K562 (cell line): ENCODE data around the gene RNF144A. TPM values are rescaled to one million over a fixed set of nuclear protein-coding genes. Genes with fewer than 3 reads are reported as not detected.

Experiments used
- ATAC-seq: fragments of 200-7000 bp; cut with Tn5 transposase; 3 replicates; pipeline ENCODE4 v1.9.1; 2020; ENCODE audit warnings: moderate library complexity
- BruUV-seq: library from RNA; stranded (reverse); fragments of 400-500 nt; replicated peaks from 2 replicates; lab custom pipeline; 2021; lab: Mats Ljungman, UMichigan
- CTCF ChIA-PET: fragments of 300-600 bp; formaldehyde crosslinking; extraction: SDS; loops from one replicate; lab custom pipeline; 2021; ENCODE audit warnings: low intra/inter-chr PET ratio; lab: Yijun Ruan, JAX
- POLR2A ChIA-PET: fragments of 300-600, 350-650 bp; sonication (Branson Sonifier 250); formaldehyde crosslinking; extraction: SDS; loops from one replicate; lab custom pipeline; 2021; ENCODE audit warnings: antibody characterized with exemption, inconsistent platforms; lab: Yijun Ruan, JAX
- DNase-seq, 4 experiments: peaks; one replicate each; pipeline versions ENCODE4 v3.0.0 to v3.0.0-alpha.2; 2011 to 2018; ENCODE audit warnings: low spot score in 3 of 4, mixed read lengths in 3 of 4; ENCODE audit errors: extremely low read depth in 1 of 4
- FAIRE-seq: peaks from 2 replicates; lab custom pipeline; 2011; peaks lifted over from hg19 to GRCh38; lab: Jason Lieb, UNC
- H2AFZ ChIP-seq: 2 replicates; pipeline ENCODE4 v1.6.0; 2011; ENCODE audit warnings: low read depth, low read length, control low read depth, inconsistent platforms
- H3K27ac ChIP-seq: fragments of 200-600 bp; 3 replicates; pipeline ENCODE4 v1.8.0; 2011; ENCODE audit warnings: low read depth, mild to moderate bottlenecking, control low read depth, inconsistent platforms, low read length, moderate library complexity, mixed read lengths; ENCODE audit errors: extremely low read depth
- H3K27me3 ChIP-seq, 2 experiments: fragments of 300-600 bp in 1 of 2; 2 replicates in 1 of 2; 3 replicates in 1 of 2; pipeline versions ENCODE4 v1.6.0 to v1.8.0; 2011; ENCODE audit warnings: inconsistent platforms in 2 of 2, low read length in 2 of 2, mild to moderate bottlenecking in 1 of 2, mixed read lengths in 1 of 2, moderate library complexity in 1 of 2; ENCODE audit not compliant: control insufficient read depth in 2 of 2, insufficient read depth in 2 of 2
- H3K36me3 ChIP-seq: fragments of 300-600 bp; 3 replicates; pipeline ENCODE4 v1.8.0; 2011; ENCODE audit warnings: mild to moderate bottlenecking, low read length, inconsistent platforms; ENCODE audit not compliant: control insufficient read depth, insufficient read depth
- H3K4me1 ChIP-seq, 2 experiments: fragments of 200-600 bp in 1 of 2; replicated peaks in 1 of 2; 2 replicates in 1 of 2; 3 replicates in 1 of 2; pipeline versions ENCODE4 v1.5.1 to v1.8.0; 2011; ENCODE audit warnings: inconsistent platforms in 2 of 2, low read length in 2 of 2, mild to moderate bottlenecking in 1 of 2, mixed read lengths in 1 of 2, moderate library complexity in 1 of 2; ENCODE audit not compliant: control insufficient read depth in 2 of 2, insufficient read depth in 2 of 2
- H3K4me2 ChIP-seq: 2 replicates; pipeline ENCODE4 v1.6.1; 2011; ENCODE audit warnings: low read length, control low read depth, inconsistent platforms, mixed read lengths; ENCODE audit not compliant: insufficient read depth
- H3K4me3 ChIP-seq: fragments of 200-600 bp; sonication (generic), shearing (Covaris generic); 2 replicates; pipeline ENCODE4 v1.5.1; 2016; ENCODE audit warnings: control low read depth, inconsistent platforms
- H3K79me2 ChIP-seq: fragments of 200-600 bp; 3 replicates; pipeline ENCODE4 v1.8.0; 2011; ENCODE audit warnings: low read length, inconsistent platforms; ENCODE audit not compliant: control insufficient read depth, insufficient read depth
- H3K9ac ChIP-seq, 2 experiments: 2 replicates each; pipeline versions ENCODE4 v1.6.0 to v1.6.1; 2011; ENCODE audit warnings: low read depth in 2 of 2, low read length in 2 of 2, control low read depth in 1 of 2, inconsistent platforms in 1 of 2, mild to moderate bottlenecking in 1 of 2, mixed read lengths in 1 of 2; ENCODE audit not compliant: insufficient read depth in 1 of 2
- H3K9me1 ChIP-seq: one replicate; pipeline ENCODE4 v1.6.0; 2011; ENCODE audit warnings: inconsistent platforms, mild to moderate bottlenecking, low read length, moderate library complexity; ENCODE audit not compliant: control insufficient read depth, insufficient read depth
- H3K9me3 ChIP-seq: replicated peaks from 2 replicates; pipeline ENCODE4 v1.5.1; 2011; ENCODE audit warnings: low read depth, low read length, inconsistent platforms; ENCODE audit not compliant: control insufficient read depth, insufficient read depth
- H4K20me1 ChIP-seq: replicated peaks from 2 replicates; pipeline ENCODE4 v1.6.1; 2011; ENCODE audit warnings: low read length, inconsistent platforms, mixed read lengths; ENCODE audit not compliant: control insufficient read depth, insufficient read depth
- CBX3 ChIP-seq, 2 experiments: IDR thresholded peaks; 1 replicate in 1 of 2; 2 replicates in 1 of 2; pipeline ENCODE4 v1.6.1; 2012; ENCODE audit warnings: inconsistent platforms in 2 of 2, low read length in 2 of 2, borderline replicate concordance in 1 of 2, control low read depth in 1 of 2
- CEBPB ChIP-seq: fragments of 450-650 bp; IDR thresholded peaks from 2 replicates; pipeline ENCODE4 v1.6.1; 2016; ENCODE audit warnings: missing genetic modification characterization, missing compliant biosample characterization
- CREB5 ChIP-seq: fragments of 250-450 bp; sonication (Bioruptor Pico); IDR thresholded peaks from 2 replicates; pipeline ENCODE4 v1.5.0; 2020; ENCODE audit warnings: mild to moderate bottlenecking
- CSDE1 ChIP-seq, 2 experiments: fragments of 450-650 bp; IDR thresholded peaks; 2 replicates each; pipeline ENCODE4 v1.6.1; 2016; ENCODE audit warnings: mild to moderate bottlenecking in 1 of 2
- ELF2 ChIP-seq: fragments of 250-450 bp; sonication (Bioruptor Pico); IDR thresholded peaks from 2 replicates; pipeline ENCODE4 v1.5.0; 2021; ENCODE audit warnings: mild to moderate bottlenecking
- HDGF ChIP-seq: fragments of 450-650 bp; IDR thresholded peaks from 2 replicates; pipeline ENCODE4 v1.6.1; 2016
- NEUROD1 ChIP-seq: fragments of 150-350 bp; IDR thresholded peaks from 2 replicates; pipeline ENCODE4 v1.6.1; 2014; ENCODE audit warnings: borderline replicate concordance, low read length, low read depth; ENCODE audit not compliant: partially characterized antibody
- PHF8 ChIP-seq: fragments of 200-600 bp; sonication (generic); IDR thresholded peaks from 2 replicates; pipeline ENCODE4 v1.6.1; 2012; ENCODE audit warnings: mixed run types, mild to moderate bottlenecking, inconsistent platforms, low read length, moderate library complexity, borderline replicate concordance
- RFX7 ChIP-seq: fragments of 250-450 bp; sonication (Bioruptor Pico); IDR thresholded peaks from 2 replicates; pipeline ENCODE4 v1.5.1; 2021; ENCODE audit warnings: mild to moderate bottlenecking
- TSC22D4 ChIP-seq: fragments of 450-650 bp; IDR thresholded peaks from 2 replicates; pipeline ENCODE4 v1.6.1; 2016; ENCODE audit warnings: missing genetic modification characterization, missing biosample characterization, control low read depth
- ZFP36 ChIP-seq: fragments of 150-350 bp; IDR thresholded peaks from 2 replicates; pipeline ENCODE4 v1.6.1; 2018; ENCODE audit warnings: low read length, low read depth; ENCODE audit not compliant: partially characterized antibody
- ZNF75A ChIP-seq: fragments of 450-650 bp; formaldehyde crosslinking; IDR thresholded peaks from 2 replicates; pipeline ENCODE4 v1.4.0; 2020; ENCODE audit warnings: mild to moderate bottlenecking
- WGBS: fragments of 100-300 bp; shearing (Covaris generic); methylation state at CpG from one replicate; pipeline ENCODE4 v1.1.6; 2016; ENCODE audit warnings: low coverage, mixed read lengths; ENCODE audit not compliant: insufficient coverage; ENCODE audit errors: missing lambda C conversion rate; 5-methylcytosine and 5-hydroxymethylcytosine counted together
- in situ Hi-C: fragments of 300-500 bp; cut with MboI; formaldehyde crosslinking; loops from 4 replicates; pipeline ENCODE4 v1.15.0; 2018; ENCODE audit warnings: inconsistent platforms, mixed read lengths
- intact Hi-C: fragments of 100-400 bp; cut with micrococcal nuclease; formaldehyde crosslinking; loops from 2 replicates; pipeline ENCODE4 v1.14.2; 2022
- polyA plus RNA-seq, 8 experiments: library from polyadenylated mRNA; depleted of rRNA in 4 of 8; stranded (reverse) in 5 of 8; unstranded in 3 of 8; fragments of >200 nt; fragmentation: Nextera tagmentation in 2 of 8; fragmentation: Illumina TruSeq in 1 of 8; extraction: Ambion mirVana in 2 of 8; extraction: Trizol in 1 of 8; gene quantifications; 2 replicates each; pipeline versions ENCODE4 v1.2.1 to v1.2.3, GENCODE V29; 2011 to 2014; ENCODE audit warnings: inconsistent platforms in 1 of 8, missing spikeins in 1 of 8
- total RNA-seq, 7 experiments: library from RNA; depleted of rRNA in 6 of 7; stranded (reverse); fragments of >200 nt in 6 of 7; fragmentation: Illumina TruSeq in 2 of 7; extraction: Trizol in 2 of 7; gene quantifications; 2 replicates each; pipeline versions ENCODE4 v1.2.1 to v1.2.3, GENCODE V29; 2011 to 2021; ENCODE audit warnings: low replicate concordance in 1 of 7
- TF ChIP-seq, protein P1 (sequence below), 2 experiments: fragments of 450-650 bp in 1 of 2; sonication (generic) in 1 of 2; formaldehyde crosslinking in 1 of 2; IDR thresholded peaks in 1 of 2; conservative IDR thresholded peaks in 1 of 2; 2 replicates each; pipeline versions ENCODE4 v1.6.1 to v1.8.1; 2016 to 2023; ENCODE audit warnings: mild to moderate bottlenecking in 2 of 2, moderate library complexity in 2 of 2, inconsistent platforms in 1 of 2, missing genetic modification reagents in 1 of 2

RNF144A gene
- total and polyA plus RNA-seq, 9 of the 15 experiments (the other 6 are each of a cell fraction or from before 2014, with no cell fraction given): 0.96 to 11.3 (median 6.2) TPM

DNA sequence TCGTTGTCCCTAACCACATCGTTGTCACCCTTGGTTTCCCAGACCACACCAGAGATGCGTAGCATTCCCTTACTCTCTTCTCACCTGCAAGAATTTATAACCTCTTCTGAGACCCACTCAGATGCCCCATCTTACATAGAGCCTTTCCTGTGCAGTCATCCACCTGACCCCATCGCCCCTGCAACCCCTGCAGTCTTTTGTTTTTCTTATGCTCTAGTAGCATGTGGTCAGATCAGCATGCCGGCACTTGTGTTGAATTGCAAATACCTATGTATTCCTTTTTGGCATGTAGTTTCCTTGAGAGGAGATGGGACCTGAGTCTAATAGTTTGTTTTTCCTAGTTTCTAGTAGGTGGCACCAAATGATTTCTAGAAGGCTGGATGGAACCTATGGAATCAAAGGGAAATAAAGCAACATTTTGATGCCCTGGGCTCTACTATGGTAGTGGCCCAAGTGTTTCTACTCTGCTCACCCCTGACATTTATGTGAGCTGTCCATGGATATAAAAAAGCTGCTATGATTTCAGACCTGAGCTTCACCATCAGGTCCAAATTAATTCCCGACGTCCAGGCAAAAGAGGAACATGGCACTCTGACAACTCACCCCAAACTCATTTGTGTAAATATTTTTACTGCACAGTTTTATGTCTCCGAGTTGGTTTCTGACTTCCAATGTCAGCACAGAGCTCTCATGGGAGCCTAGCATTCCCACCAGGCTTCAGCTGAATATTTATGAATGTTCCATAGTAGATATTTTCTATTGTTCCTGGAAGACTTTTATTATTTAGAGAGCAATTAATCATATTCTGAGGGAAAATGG lies 143.6 kb downstream of the RNF144A start:
- no peaks in the 10 kb centered on the region for H3K36me3 ChIP-seq
- BruUV-seq: no TSS peak
- ChIA-PET POLR2A (no interaction called here), CTCF (no interaction called here)
- no peak for FAIRE-seq
- H3K9ac ChIP-seq: no peak overlapping the region
- in situ Hi-C loops (no loop called here), intact Hi-C loops (no loop called here)
- no peaks in the 10 kb centered on the region for H4K20me1 ChIP-seq
- TF ChIP-seq PHF8 (no peak), ELF2 (CRISPR knock-in tag) (no peak), ZNF75A (CRISPR knock-in tag) (no peak), HDGF (no peak), RFX7 (CRISPR knock-in tag) (no peak), CBX3 (IDR thresholded peaks at IDR 0.05; ENCODE audit: borderline replicate concordance in 1 of 2, low read length in 2 of 2) (no peak), TSC22D4 (tag) (no peak), CEBPB (tag) (no peak), NEUROD1 (no peak), CSDE1 (IDR thresholded peaks at IDR 0.05) (no peak), CREB5 (no peak), ZFP36 (no peak)
- TF ChIP-seq, protein P1, sequence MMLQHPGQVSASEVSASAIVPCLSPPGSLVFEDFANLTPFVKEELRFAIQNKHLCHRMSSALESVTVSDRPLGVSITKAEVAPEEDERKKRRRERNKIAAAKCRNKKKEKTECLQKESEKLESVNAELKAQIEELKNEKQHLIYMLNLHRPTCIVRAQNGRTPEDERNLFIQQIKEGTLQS (IDR thresholded peaks at IDR 0.05): no peak
- TF ChIP-seq, protein P1 (CRISPR knock-in tag; conservative IDR thresholded peaks at IDR 0.05): no peak
- peaks cover 0 to 9% of the 10 kb centered on the region in 2 experiments; a peak in 1 of 5 replicates for H3K27me3 ChIP-seq
- H2AFZ ChIP-seq: no peak overlapping the region
- no peak for ATAC-seq
- H3K9me1 ChIP-seq: no peaks in the 10 kb centered on the region
- H3K4me2 ChIP-seq: no peak overlapping the region
- no peaks in the 10 kb centered on the region; the same call in 1 of the 2 replicates for H3K9me3 ChIP-seq
- no peaks in the 10 kb centered on the region for H3K4me1 ChIP-seq
- no peak for DNase-seq
- no peak overlapping the region for H3K27ac ChIP-seq
- no peak overlapping the region for H3K4me3 ChIP-seq
- under 1% methylated on average over 8 of the region's 8 CpGs for WGBS
- no peaks in the 10 kb centered on the region for H3K79me2 ChIP-seq
